Left lung (tissue), 10 donors: ENCODE data around the gene RASGRF1. TPM values are rescaled to one million over a fixed set of nuclear protein-coding genes. Genes with fewer than 3 reads are reported as not detected.

Experiments used
- ATAC-seq: fragments of 200-7000 bp; cut with Tn5 transposase; one replicate; pipeline ENCODE4 v1.9.1; 2020; ENCODE audit warnings: moderate library complexity
- DNase-seq, 4 donors: peaks; one replicate each; pipeline ENCODE4 v3.0.0-alpha.2; 2013 to 2020
- H3K27ac ChIP-seq, 2 donors: fragments of 200-600 bp; sonication (generic) in 1 of 2; one replicate each; pipeline versions ENCODE4 v1.5.0 to v1.8.0; 2020 to 2021
- H3K27me3 ChIP-seq, 2 donors: fragments of 200-600 bp; sonication (generic) in 1 of 2; one replicate each; pipeline versions ENCODE4 v1.5.0 to v1.8.0; 2020 to 2021
- H3K36me3 ChIP-seq, 2 donors: fragments of 200-600 bp; sonication (generic) in 1 of 2; one replicate each; pipeline versions ENCODE4 v1.5.0 to v1.8.0; 2020 to 2021
- H3K4me1 ChIP-seq, 2 donors: fragments of 200-600 bp; one replicate each; pipeline ENCODE4 v1.8.0; 2021
- H3K4me3 ChIP-seq, 2 donors: fragments of 200-600 bp; sonication (generic) in 1 of 2; one replicate each; pipeline versions ENCODE4 v1.5.0 to v1.8.0; 2020 to 2021; ENCODE audit warnings: mild to moderate bottlenecking in 1 of 2
- H3K9me3 ChIP-seq, 2 donors: fragments of 200-600 bp; sonication (generic) in 1 of 2; one replicate each; pipeline versions ENCODE4 v1.5.0 to v1.8.0; 2020 to 2021
- CTCF ChIP-seq, 2 donors: fragments of 200-600 bp; sonication (generic) in 1 of 2; IDR thresholded peaks; one replicate each; pipeline versions ENCODE4 v1.5.0 to v1.8.0; 2021; ENCODE audit warnings: antibody characterized with exemption in 2 of 2
- intact Hi-C, 2 donors: fragments of 100-400 bp; cut with DNase I; formaldehyde crosslinking; loops; one replicate each; pipeline versions ENCODE4 v1.11.2 to v1.14.2; 2022
- polyA plus RNA-seq, 6 donors: library from polyadenylated mRNA; unstranded; fragments of 120-200 nt; gene quantifications; one replicate each; pipeline ENCODE4 v1.2.1, GENCODE V29; 2013; ENCODE audit not compliant: insufficient read length in 6 of 6
- total RNA-seq, 2 donors: library from RNA; stranded (reverse); fragmentation: NEBNext Ultra II Directional; extraction: Animal tissue kit (Norgen Biotek cat#: 25700); gene quantifications; one replicate each; pipeline ENCODE4 v1.2.1, GENCODE V29; 2021
- donor health status: DM: no; HTN: yes; CAD: no.
- donor health status: DM: no; HTN: no; CAD: no.

RASGRF1 gene
- total and polyA plus RNA-seq, 8 donors = 5.9 to 63.2 (median 26.0) TPM

GRCh38 chr15:78984041-78984440, 106.5 kb downstream of the RASGRF1 start:
- TF ChIP-seq CTCF (IDR thresholded peaks at IDR 0.05) = no peak
- Histone ChIP-seq H3K4me1 (peaks cover 11 to 29% of the 10 kb centered on the region in 2 donors), H3K4me3 (no peak overlapping the region), H3K36me3 (no peaks in the 10 kb centered on the region), H3K27ac (no peak overlapping the region), H3K27me3 (no peaks in the 10 kb centered on the region), H3K9me3 (no peaks in the 10 kb centered on the region)
- DNase-seq (no peak), ATAC-seq (no peak)
- intact Hi-C loops = no loop called here

- TF ChIP-seq CTCF (IDR thresholded peaks at IDR 0.05) = no peak
- Histone ChIP-seq H3K9me3 (no peaks in the 10 kb centered on the region), H3K27ac (no peak overlapping the region), H3K27me3 (no peaks in the 10 kb centered on the region), H3K36me3 (no peaks in the 10 kb centered on the region), H3K4me1 (peaks cover 7 to 24% of the 10 kb centered on the region in 2 donors), H3K4me3 (no peak overlapping the region)
- intact Hi-C loops = no loop called here
- DNase-seq (peak in 1 of 4 donors; percentile 14), ATAC-seq (no peak)
Measured at GRCh38 chr15:78983146-78983918, 107.2 kb downstream of the RASGRF1 start.

GRCh38 chr15:78982736-78983135, 107.8 kb downstream of the RASGRF1 start:
- H3K4me1 ChIP-seq = peaks cover under 1 to 18% of the 10 kb centered on the region in 2 donors
- H3K36me3 ChIP-seq = no peaks in the 10 kb centered on the region
- ATAC-seq (no peak), DNase-seq (no peak)
- H3K9me3 ChIP-seq = no peaks in the 10 kb centered on the region
- H3K4me3 ChIP-seq = no peak overlapping the region
- intact Hi-C loops = no loop called here
- H3K27me3 ChIP-seq = no peaks in the 10 kb centered on the region
- no peak for TF ChIP-seq CTCF (IDR thresholded peaks at IDR 0.05)
- H3K27ac ChIP-seq = no peak overlapping the region

GRCh38 chr15:78981532-78982313, 108.9 kb downstream of the RASGRF1 start:
- TF ChIP-seq CTCF (IDR thresholded peaks at IDR 0.05) = no peak
- no peak overlapping the region for H3K4me3 ChIP-seq
- no peaks in the 10 kb centered on the region for H3K27me3 ChIP-seq
- no peaks in the 10 kb centered on the region for H3K36me3 ChIP-seq
- ATAC-seq (no peak), DNase-seq (no peak)
- no peak overlapping the region for H3K27ac ChIP-seq
- intact Hi-C loops = no loop called here
- H3K4me1 ChIP-seq = peaks cover 0 to 26% of the 10 kb centered on the region in 2 donors
- no peaks in the 10 kb centered on the region for H3K9me3 ChIP-seq
